ENCODE measurements around the gene RBM23. TPM values are rescaled to one million over a fixed set of nuclear protein-coding genes. Genes with fewer than 3 reads are reported as not detected.
"Not testable (repeated sequence)": the region's sequence is repeated elsewhere in the genome, so short reads cannot be mapped to it uniquely, and the experiment has no call there.

Gene RBM23
- 67.7 and 79.1 TPM in 2 replicates for total RNA-seq (2014; rRNA removed; shearing (Covaris generic); ENCODE audit: low replicate concordance)

GRCh38 chr14:22918804-22919600, at the start of gene RBM23:
TSS of gene RBM23 (minus strand) at chr14:22919149.
- peak within 1 kb of the TSS; percentile 72 for H3K4me3 ChIP-seq (ENCODE audit: low read length)
- peak within 1 kb of the TSS; percentile 52; the same call in 1 of the 2 replicates for H2AFZ ChIP-seq (ENCODE audit: low read length)
- H3K36me3 ChIP-seq (ENCODE audit: insufficient read depth, low read length), result peaks cover 16% of the 10 kb centered on the region
- H3K9me3 ChIP-seq (ENCODE audit: low read length), result no peaks in the 10 kb centered on the region
- H3K9me2 ChIP-seq (replicated peaks; ENCODE audit: insufficient read depth, low read length), result no peaks in the 10 kb centered on the region
- H3K27me3 ChIP-seq (ENCODE audit: low read length), result no peaks in the 10 kb centered on the region
- peak within 1 kb of the TSS; percentile 80 for H3K4me2 ChIP-seq (ENCODE audit: low read depth, low read length, poor library complexity, severe bottlenecking)
- peak; percentile 100 for DNase-seq
- peak within 1 kb of the TSS; percentile 77 for H3K9ac ChIP-seq (ENCODE audit: low read length)
- no peaks in the 10 kb centered on the region for H4K20me1 ChIP-seq (ENCODE audit: insufficient read depth, low read depth, low read length)
- H3K4me1 ChIP-seq (ENCODE audit: low read length), result peaks cover 30% of the 10 kb centered on the region
- H3K79me2 ChIP-seq (ENCODE audit: low read length), result peaks cover 44% of the 10 kb centered on the region
- H3K27ac ChIP-seq (ENCODE audit: low read length), result peak within 1 kb of the TSS; percentile 82

- Histone ChIP-seq H3K27me3 (ENCODE audit: low read length) (no peaks in the 10 kb centered on the region), H3K9me3 (ENCODE audit: low read length) (no peaks in the 10 kb centered on the region), H3K27ac (ENCODE audit: low read length) (no peak overlapping the region), H3K9me2 (replicated peaks; ENCODE audit: insufficient read depth, low read length) (no peaks in the 10 kb centered on the region), H3K9ac (ENCODE audit: low read length) (no peak overlapping the region), H3K36me3 (ENCODE audit: insufficient read depth, low read length) (no peaks in the 10 kb centered on the region), H2AFZ (ENCODE audit: low read length) (no peak overlapping the region), H3K4me2 (ENCODE audit: low read depth, low read length, poor library complexity, severe bottlenecking) (no peak overlapping the region), H3K79me2 (ENCODE audit: low read length) (no peaks in the 10 kb centered on the region), H3K4me3 (ENCODE audit: low read length) (no peak overlapping the region), H4K20me1 (ENCODE audit: insufficient read depth, low read depth, low read length) (no peaks in the 10 kb centered on the region), H3K4me1 (ENCODE audit: low read length) (no peaks in the 10 kb centered on the region)
- no peak for DNase-seq
These were observed 47.9 kb upstream of the RBM23 start for GRCh38 chr14:22966783-22967269.

GRCh38 chr14:22965916-22966782, 47.2 kb upstream of the RBM23 start:
- H2AFZ ChIP-seq (ENCODE audit: low read length); H3K9me2 ChIP-seq (replicated peaks; ENCODE audit: insufficient read depth, low read length); H3K36me3 ChIP-seq (ENCODE audit: insufficient read depth, low read length); H4K20me1 ChIP-seq (ENCODE audit: insufficient read depth, low read depth, low read length); H3K27ac ChIP-seq (ENCODE audit: low read length); H3K79me2 ChIP-seq (ENCODE audit: low read length); H3K4me3 ChIP-seq (ENCODE audit: low read length); H3K27me3 ChIP-seq (ENCODE audit: low read length); H3K9me3 ChIP-seq (ENCODE audit: low read length); H3K4me2 ChIP-seq (ENCODE audit: low read depth, low read length, poor library complexity, severe bottlenecking); H3K4me1 ChIP-seq (ENCODE audit: low read length); H3K9ac ChIP-seq (ENCODE audit: low read length); DNase-seq: not testable (repeated sequence)

GRCh38 chr14:22962061-22962676, 43.2 kb upstream of the RBM23 start:
- no peaks in the 10 kb centered on the region for H3K27me3 ChIP-seq (ENCODE audit: low read length)
- H3K36me3 ChIP-seq (ENCODE audit: insufficient read depth, low read length), result no peaks in the 10 kb centered on the region
- H3K79me2 ChIP-seq (ENCODE audit: low read length), result no peaks in the 10 kb centered on the region
- H3K4me3 ChIP-seq (ENCODE audit: low read length), result no peak overlapping the region
- H2AFZ ChIP-seq (ENCODE audit: low read length), result no peak overlapping the region
- no peaks in the 10 kb centered on the region for H3K9me2 ChIP-seq (replicated peaks; ENCODE audit: insufficient read depth, low read length)
- peaks cover 6% of the 10 kb centered on the region for H3K4me1 ChIP-seq (ENCODE audit: low read length)
- no peaks in the 10 kb centered on the region for H4K20me1 ChIP-seq (ENCODE audit: insufficient read depth, low read depth, low read length)
- no peak for DNase-seq
- no peak overlapping the region for H3K4me2 ChIP-seq (ENCODE audit: low read depth, low read length, poor library complexity, severe bottlenecking)
- H3K9ac ChIP-seq (ENCODE audit: low read length), result no peak overlapping the region
- no peaks in the 10 kb centered on the region for H3K9me3 ChIP-seq (ENCODE audit: low read length)
- no peak overlapping the region for H3K27ac ChIP-seq (ENCODE audit: low read length)

DNA sequence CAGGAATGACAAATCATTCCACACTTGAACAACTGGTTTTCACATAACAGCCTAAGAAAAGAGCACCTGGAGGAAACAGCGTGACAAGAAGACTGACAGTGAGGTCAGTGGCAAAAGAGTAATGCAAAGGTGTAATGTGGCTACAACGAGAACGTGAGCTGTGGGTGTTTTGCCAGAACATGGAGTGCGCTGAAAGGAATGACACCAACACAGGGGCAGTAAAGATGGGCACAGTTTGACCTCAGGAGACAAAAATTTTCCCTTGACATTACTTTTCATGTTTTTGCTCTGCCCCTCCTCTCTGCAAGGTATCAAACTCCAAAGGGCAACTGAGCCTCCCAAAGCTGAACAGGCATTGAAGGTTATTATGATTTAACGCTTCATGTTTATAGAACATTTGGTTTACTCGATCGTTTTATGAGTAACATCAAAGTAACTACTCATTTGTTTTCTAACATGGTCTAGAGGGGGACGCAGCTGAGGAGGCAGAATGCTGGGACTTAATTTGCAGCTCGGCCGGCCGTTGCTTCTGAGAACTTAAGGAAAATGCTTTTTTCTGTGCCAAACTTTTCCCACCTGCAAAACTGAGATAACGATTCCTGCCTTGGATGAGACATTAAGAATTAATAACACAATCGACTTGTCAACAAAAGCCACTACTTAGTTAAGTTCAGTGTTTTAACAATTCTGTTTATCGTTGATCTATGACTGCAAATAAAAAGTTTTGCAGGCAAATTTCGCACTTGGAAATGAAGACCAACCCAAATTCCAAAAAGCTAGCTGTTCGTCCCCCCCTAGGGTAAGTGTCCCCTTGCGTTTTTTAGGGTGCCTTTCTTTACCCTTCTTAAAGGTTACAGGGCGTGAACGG, 37.0 kb upstream of the RBM23 start:
- Histone ChIP-seq H3K79me2 (ENCODE audit: low read length) (peaks cover 12% of the 10 kb centered on the region; the same call in 1 of the 2 replicates), H3K36me3 (ENCODE audit: insufficient read depth, low read length) (no peaks in the 10 kb centered on the region), H3K4me3 (ENCODE audit: low read length) (peak overlapping the region; percentile 74), H4K20me1 (ENCODE audit: insufficient read depth, low read depth, low read length) (no peaks in the 10 kb centered on the region), H3K27ac (ENCODE audit: low read length) (peak overlapping the region; percentile 66), H3K9me3 (ENCODE audit: low read length) (no peaks in the 10 kb centered on the region), H3K27me3 (ENCODE audit: low read length) (no peaks in the 10 kb centered on the region), H2AFZ (ENCODE audit: low read length) (peak overlapping the region; percentile 74; the same call in 1 of the 2 replicates), H3K4me2 (ENCODE audit: low read depth, low read length, poor library complexity, severe bottlenecking) (peak overlapping the region; percentile 89), H3K4me1 (ENCODE audit: low read length) (peaks cover 19% of the 10 kb centered on the region), H3K9ac (ENCODE audit: low read length) (peak overlapping the region; percentile 79), H3K9me2 (replicated peaks; ENCODE audit: insufficient read depth, low read length) (no peaks in the 10 kb centered on the region)
- peak; percentile 58 for DNase-seq

DNA sequence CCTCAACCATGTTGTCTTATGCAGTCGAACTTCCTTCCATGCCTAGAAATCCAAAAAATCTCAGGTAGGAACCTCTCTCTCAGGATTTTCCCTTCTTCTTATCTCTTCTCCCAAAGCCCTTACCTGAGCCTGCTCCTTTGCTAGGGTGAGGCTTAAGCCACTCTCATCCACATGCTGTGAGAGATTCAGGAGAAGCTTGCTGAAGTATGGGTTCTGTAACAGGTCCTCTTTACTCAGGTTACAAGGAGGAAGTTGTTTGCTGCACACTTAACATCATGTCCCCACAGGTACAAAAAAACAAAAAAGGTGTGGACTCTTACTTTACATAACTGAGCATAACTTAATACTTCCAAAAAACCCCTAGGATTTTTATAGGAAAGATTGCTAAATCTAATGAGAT, 33.5 kb upstream of the RBM23 start:
- peaks cover 16% of the 10 kb centered on the region for H3K4me1 ChIP-seq (ENCODE audit: low read length)
- H4K20me1 ChIP-seq (ENCODE audit: insufficient read depth, low read depth, low read length), result no peaks in the 10 kb centered on the region
- H3K4me3 ChIP-seq (ENCODE audit: low read length), result no peak overlapping the region
- DNase-seq, result no peak
- no peaks in the 10 kb centered on the region for H3K36me3 ChIP-seq (ENCODE audit: insufficient read depth, low read length)
- no peak overlapping the region for H2AFZ ChIP-seq (ENCODE audit: low read length)
- H3K27ac ChIP-seq (ENCODE audit: low read length), result no peak overlapping the region
- no peaks in the 10 kb centered on the region for H3K27me3 ChIP-seq (ENCODE audit: low read length)
- no peak overlapping the region for H3K9ac ChIP-seq (ENCODE audit: low read length)
- no peak overlapping the region for H3K4me2 ChIP-seq (ENCODE audit: low read depth, low read length, poor library complexity, severe bottlenecking)
- no peaks in the 10 kb centered on the region for H3K9me2 ChIP-seq (replicated peaks; ENCODE audit: insufficient read depth, low read length)
- H3K9me3 ChIP-seq (ENCODE audit: low read length), result no peaks in the 10 kb centered on the region
- peaks cover 12% of the 10 kb centered on the region; the same call in 1 of the 2 replicates for H3K79me2 ChIP-seq (ENCODE audit: low read length)

GRCh38 chr14:22951795-22952194, 32.8 kb upstream of the RBM23 start:
- not testable (repeated sequence) for H3K4me3 ChIP-seq (ENCODE audit: low read length); H3K9ac ChIP-seq (ENCODE audit: low read length); H3K27ac ChIP-seq (ENCODE audit: low read length); H3K9me3 ChIP-seq (ENCODE audit: low read length); H3K36me3 ChIP-seq (ENCODE audit: insufficient read depth, low read length); H3K9me2 ChIP-seq (replicated peaks; ENCODE audit: insufficient read depth, low read length); H4K20me1 ChIP-seq (ENCODE audit: insufficient read depth, low read depth, low read length); H3K4me2 ChIP-seq (ENCODE audit: low read depth, low read length, poor library complexity, severe bottlenecking); H3K27me3 ChIP-seq (ENCODE audit: low read length); DNase-seq; H2AFZ ChIP-seq (ENCODE audit: low read length)
- Histone ChIP-seq H3K4me1 (ENCODE audit: low read length) (peaks cover 12% of the 10 kb centered on the region), H3K79me2 (ENCODE audit: low read length) (peaks cover 12% of the 10 kb centered on the region; the same call in 1 of the 2 replicates)
